ENCODE data around the gene KRT86. TPM values are rescaled to one million over a fixed set of nuclear protein-coding genes. Genes with fewer than 3 reads are reported as not detected.
"Not testable (repeated sequence)": the region's sequence is repeated elsewhere in the genome, so short reads cannot be mapped to it uniquely, and the experiment has no call there.

The KRT86 gene
- polyA plus RNA-seq, 3 donors = not detected

GRCh38 chr12:52238916-52239646, 35.4 kb upstream of the KRT86 start:
- DNase-seq = no peak

- no peak for DNase-seq
These were observed 34.7 kb upstream of the KRT86 start for GRCh38 chr12:52239767-52240166.

- not testable (repeated sequence) for DNase-seq
These were observed 34.2 kb upstream of the KRT86 start for GRCh38 chr12:52240247-52240646.

GRCh38 chr12:52241205-52241842, 33.1 kb upstream of the KRT86 start:
- no peak for DNase-seq

GRCh38 chr12:52242442-52243258, 31.8 kb upstream of the KRT86 start:
- no peak for DNase-seq

GRCh38 chr12:52243259-52243855, 31.1 kb upstream of the KRT86 start:
- DNase-seq = peak; percentile 81

GRCh38 chr12:52243856-52244614, 30.4 kb upstream of the KRT86 start:
- peak; percentile 77 for DNase-seq

GRCh38 chr12:52244615-52244994, 29.8 kb upstream of the KRT86 start:
- DNase-seq = no peak

- no peak for DNase-seq
These were observed 29.0 kb upstream of the KRT86 start for GRCh38 chr12:52245259-52245961.

- DNase-seq = no peak
These were observed 28.4 kb upstream of the KRT86 start for GRCh38 chr12:52245962-52246569.

GRCh38 chr12:52246720-52247621, 27.5 kb upstream of the KRT86 start:
- DNase-seq = no peak

GRCh38 chr12:52247622-52248540, 26.6 kb upstream of the KRT86 start:
- no peak for DNase-seq

- DNase-seq = no peak
These were observed 25.6 kb upstream of the KRT86 start for GRCh38 chr12:52248541-52249461.

- DNase-seq = no peak
These were observed 24.9 kb upstream of the KRT86 start for GRCh38 chr12:52249511-52250047.

- DNase-seq = no peak
These were observed 24.1 kb upstream of the KRT86 start for GRCh38 chr12:52250048-52250990.
